HG02610 (cell line): Measurements from ENCODE around the gene ERCC6L2.
A peak's percentile ranks its signal among the peaks of the same experiment; 100 is the strongest.

Experiments
- ATAC-seq: cut with Tn5 transposase; IDR thresholded peaks from one replicate; pipeline ENCODE4 v1.9.1; 2021; ENCODE audit warnings: mild to moderate bottlenecking, moderate library complexity; ENCODE audit not compliant: unreplicated experiment

Gene ERCC6L2

GRCh38 chr9:96015876-96016686 is 140.6 kb downstream of the ERCC6L2 start:
- peak; percentile 73 for ATAC-seq
